KOPT-K1 (cell line): ENCODE data around the gene DSCAM.
"Not testable (repeated sequence)": the region's sequence is repeated elsewhere in the genome, so short reads cannot be mapped to it uniquely, and the experiment has no call there.

Experiments used
- H3K27ac ChIP-seq: fragments of 200-600 bp; sonication (generic); 2 replicates; pipeline ENCODE4 v1.5.1; 2016; ENCODE audit warnings: antibody characterized with exemption, mild to moderate bottlenecking, low read depth, low read length; ENCODE audit not compliant: poor library complexity, severe bottlenecking
- H3K36me3 ChIP-seq: fragments of 200-600 bp; sonication (generic); 2 replicates; pipeline ENCODE4 v1.5.1; 2017; ENCODE audit warnings: antibody characterized with exemption, mild to moderate bottlenecking, low read length, moderate library complexity; ENCODE audit not compliant: insufficient read depth
- H3K9me3 ChIP-seq: fragments of 200-600 bp; sonication (generic); 2 replicates; pipeline ENCODE4 v1.5.1; 2017; ENCODE audit warnings: antibody characterized with exemption, low read length, mild to moderate bottlenecking; ENCODE audit not compliant: insufficient read depth, poor library complexity, severe bottlenecking

Gene DSCAM

GRCh38 chr21:40371329-40371728 is 475.6 kb downstream of the DSCAM start:
- H3K9me3 ChIP-seq, result no peaks in the 10 kb centered on the region
- H3K27ac ChIP-seq, result no peak overlapping the region
- H3K36me3 ChIP-seq, result no peaks in the 10 kb centered on the region

GRCh38 chr21:40356644-40357043 is 490.3 kb downstream of the DSCAM start:
- H3K36me3 ChIP-seq, result no peaks in the 10 kb centered on the region

GRCh38 chr21:40355076-40355475 is 491.9 kb downstream of the DSCAM start:
- H3K9me3 ChIP-seq, result no peaks in the 10 kb centered on the region
- no peaks in the 10 kb centered on the region for H3K36me3 ChIP-seq
- H3K27ac ChIP-seq, result no peak overlapping the region

More at GRCh38 chr21:40356644-40357043, 490.3 kb downstream of the DSCAM start:
- H3K27ac ChIP-seq, result no peak overlapping the region
- no peaks in the 10 kb centered on the region for H3K9me3 ChIP-seq

GRCh38 chr21:40351006-40351405 is 496.0 kb downstream of the DSCAM start:
- Histone ChIP-seq H3K27ac (no peak overlapping the region), H3K9me3 (no peaks in the 10 kb centered on the region), H3K36me3 (no peaks in the 10 kb centered on the region)

- Histone ChIP-seq H3K27ac (no peak overlapping the region), H3K9me3 (no peaks in the 10 kb centered on the region), H3K36me3 (no peaks in the 10 kb centered on the region)
These were observed 497.4 kb downstream of the DSCAM start for GRCh38 chr21:40349591-40349990.

- Histone ChIP-seq H3K9me3 (no peaks in the 10 kb centered on the region), H3K27ac (no peak overlapping the region), H3K36me3 (no peaks in the 10 kb centered on the region)
These were observed 501.1 kb downstream of the DSCAM start for GRCh38 chr21:40345711-40346321.

GRCh38 chr21:40340357-40340756 is 506.6 kb downstream of the DSCAM start:
- no peak overlapping the region for H3K27ac ChIP-seq
- peaks cover 4% of the 10 kb centered on the region for H3K9me3 ChIP-seq
- no peaks in the 10 kb centered on the region for H3K36me3 ChIP-seq

- Histone ChIP-seq H3K9me3 (peaks cover 4% of the 10 kb centered on the region), H3K27ac (no peak overlapping the region), H3K36me3 (no peaks in the 10 kb centered on the region)
These were observed 507.9 kb downstream of the DSCAM start for GRCh38 chr21:40339050-40339449.

GRCh38 chr21:40337981-40338380 is 509.0 kb downstream of the DSCAM start:
- Histone ChIP-seq H3K27ac (no peak overlapping the region), H3K9me3 (peaks cover 4% of the 10 kb centered on the region), H3K36me3 (no peaks in the 10 kb centered on the region)

GRCh38 chr21:40335704-40336103 is 511.3 kb downstream of the DSCAM start:
- peaks cover 4% of the 10 kb centered on the region for H3K9me3 ChIP-seq
- H3K27ac ChIP-seq, result no peak overlapping the region

GRCh38 chr21:40334159-40334558 is 512.8 kb downstream of the DSCAM start:
- Histone ChIP-seq H3K9me3 (peaks cover 4% of the 10 kb centered on the region), H3K27ac (no peak overlapping the region), H3K36me3 (no peaks in the 10 kb centered on the region)

More at GRCh38 chr21:40335704-40336103, 511.3 kb downstream of the DSCAM start:
- no peaks in the 10 kb centered on the region for H3K36me3 ChIP-seq

- Histone ChIP-seq H3K27ac (no peak overlapping the region), H3K36me3 (no peaks in the 10 kb centered on the region), H3K9me3 (peaks cover 4% of the 10 kb centered on the region)
These were observed 513.2 kb downstream of the DSCAM start for GRCh38 chr21:40333731-40334130.

GRCh38 chr21:40331804-40332203 is 515.2 kb downstream of the DSCAM start:
- no peaks in the 10 kb centered on the region for H3K36me3 ChIP-seq
- H3K9me3 ChIP-seq, result no peaks in the 10 kb centered on the region
- H3K27ac ChIP-seq, result no peak overlapping the region

- no peaks in the 10 kb centered on the region for H3K36me3 ChIP-seq
- H3K9me3 ChIP-seq, result no peaks in the 10 kb centered on the region
These were observed 515.8 kb downstream of the DSCAM start for GRCh38 chr21:40331172-40331571.

GRCh38 chr21:40324389-40324788 is 522.6 kb downstream of the DSCAM start:
- Histone ChIP-seq H3K27ac (no peak overlapping the region), H3K36me3 (no peaks in the 10 kb centered on the region), H3K9me3 (no peaks in the 10 kb centered on the region)

More at GRCh38 chr21:40331172-40331571, 515.8 kb downstream of the DSCAM start:
- H3K27ac ChIP-seq, result no peak overlapping the region

- H3K36me3 ChIP-seq, result not testable (repeated sequence)
These were observed 526.2 kb downstream of the DSCAM start for GRCh38 chr21:40320718-40321117.

More at GRCh38 chr21:40320718-40321117, 526.2 kb downstream of the DSCAM start:
- H3K9me3 ChIP-seq, H3K27ac ChIP-seq: not testable (repeated sequence)
